Fibroblast of upper back skin (primary cell): ENCODE data around the gene CAPN10.

Source experiments
- DNase-seq: peaks from one replicate; pipeline ENCODE4 v3.0.0-alpha.2; 2013

Gene CAPN10

GRCh38 chr2:240590681-240591111, 4.2 kb downstream of the CAPN10 start:
- no peak for DNase-seq

DNA sequence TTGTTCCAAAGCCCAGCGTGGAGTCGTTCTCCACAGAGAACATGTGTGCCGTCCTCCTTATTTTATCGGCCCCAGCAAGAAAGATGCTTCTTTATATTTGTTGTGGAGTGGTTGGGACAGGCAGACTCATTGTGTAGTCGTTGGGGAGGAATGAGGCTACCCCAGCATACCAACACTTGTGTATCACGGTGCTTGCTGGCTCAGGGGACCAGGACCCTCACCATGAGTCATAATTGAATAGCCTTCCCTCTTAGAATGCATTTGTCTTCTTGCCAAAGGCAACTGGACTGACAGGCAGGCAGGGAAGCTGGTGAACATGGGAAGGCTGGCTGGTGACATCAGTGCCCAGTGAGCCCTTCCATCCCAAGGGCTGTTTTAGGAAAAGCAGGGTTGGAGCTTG, 4.7 kb downstream of the CAPN10 start:
- peak; percentile 43 for DNase-seq

GRCh38 chr2:240591784-240592183, 5.2 kb downstream of the CAPN10 start:
- DNase-seq = no peak

- DNase-seq = no peak
Measured at GRCh38 chr2:240593026-240593702, 6.6 kb downstream of the CAPN10 start.

GRCh38 chr2:240593703-240594451, 7.3 kb downstream of the CAPN10 start:
- no peak for DNase-seq

DNA sequence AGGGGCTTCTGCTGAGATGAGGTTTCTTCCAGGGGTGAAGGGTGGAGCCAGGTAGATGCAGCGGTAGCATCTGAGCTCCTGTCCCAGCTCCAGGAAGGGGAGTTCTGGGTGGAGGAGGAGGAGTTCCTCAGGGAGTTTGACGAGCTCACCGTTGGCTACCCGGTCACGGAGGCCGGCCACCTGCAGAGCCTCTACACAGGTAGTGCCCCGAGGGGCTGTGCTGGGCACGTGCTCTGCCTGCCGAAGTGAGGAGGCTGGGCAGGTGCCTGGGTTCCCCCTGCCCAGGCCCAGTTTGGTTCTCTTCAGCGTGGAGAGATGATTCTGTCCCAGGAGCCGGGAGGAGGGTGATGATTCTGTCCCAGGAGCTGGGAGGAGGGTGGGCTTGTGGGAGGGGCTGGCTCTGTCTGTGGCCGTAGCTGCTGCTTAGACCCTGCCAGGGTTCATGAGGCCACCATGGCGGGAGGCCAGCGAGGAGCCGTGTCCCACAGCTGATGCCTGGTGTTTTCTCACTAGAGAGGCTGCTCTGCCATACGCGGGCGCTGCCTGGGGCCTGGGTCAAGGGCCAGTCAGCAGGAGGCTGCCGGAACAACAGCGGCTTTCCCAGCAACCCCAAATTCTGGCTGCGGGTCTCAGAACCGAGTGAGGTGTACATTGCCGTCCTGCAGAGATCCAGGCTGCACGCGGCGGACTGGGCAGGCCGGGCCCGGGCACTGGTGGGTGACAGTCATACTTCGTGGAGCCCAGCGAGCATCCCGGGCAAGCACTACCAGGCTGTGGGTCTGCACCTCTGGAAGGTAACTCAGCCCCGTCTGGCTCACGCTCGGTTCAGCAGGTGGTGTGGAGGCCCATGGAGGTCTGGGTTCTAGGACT, 8.2 kb downstream of the CAPN10 start:
- DNase-seq = no peak

DNA sequence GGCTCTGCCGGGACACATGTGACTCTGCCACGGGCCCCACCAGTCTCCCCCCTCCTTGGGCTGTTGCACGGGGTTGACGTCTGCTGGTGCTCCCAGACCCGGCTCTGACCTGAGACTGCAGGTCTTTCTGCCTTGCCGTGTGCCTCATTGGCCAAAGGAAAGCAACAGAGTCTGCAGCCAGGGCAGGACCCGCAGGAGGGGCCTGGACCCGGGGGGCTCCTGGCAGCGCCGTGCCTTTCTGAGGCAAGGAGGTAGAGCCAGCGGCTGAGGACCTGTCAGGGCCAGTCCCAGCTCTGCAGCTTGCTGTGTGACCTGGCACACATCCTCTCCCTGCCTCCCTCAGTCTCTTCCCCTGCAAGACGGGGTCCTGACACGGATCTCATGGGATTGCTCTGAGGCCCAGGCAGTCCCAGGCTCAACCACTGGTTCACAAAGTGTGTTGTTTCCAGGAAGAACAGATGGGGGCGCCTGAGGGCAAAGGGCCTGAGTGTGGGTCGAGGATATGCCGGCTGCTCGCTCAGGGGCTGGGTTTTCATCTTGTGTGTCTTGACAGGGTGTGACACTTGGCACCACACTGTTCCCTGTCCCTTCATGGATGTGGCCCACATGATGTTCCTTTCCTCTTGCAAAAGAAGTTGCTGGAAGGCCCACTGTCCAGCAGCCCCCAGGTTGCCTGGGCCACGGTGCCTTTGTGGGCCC, 9.0 kb downstream of the CAPN10 start:
- DNase-seq = no peak

- no peak for DNase-seq
Measured at GRCh38 chr2:240596080-240596460, 9.5 kb downstream of the CAPN10 start.

- DNase-seq = no peak
Measured at GRCh38 chr2:240596491-240596931, 10.0 kb downstream of the CAPN10 start.

GRCh38 chr2:240597054-240597418, 10.5 kb downstream of the CAPN10 start:
- no peak for DNase-seq

DNA sequence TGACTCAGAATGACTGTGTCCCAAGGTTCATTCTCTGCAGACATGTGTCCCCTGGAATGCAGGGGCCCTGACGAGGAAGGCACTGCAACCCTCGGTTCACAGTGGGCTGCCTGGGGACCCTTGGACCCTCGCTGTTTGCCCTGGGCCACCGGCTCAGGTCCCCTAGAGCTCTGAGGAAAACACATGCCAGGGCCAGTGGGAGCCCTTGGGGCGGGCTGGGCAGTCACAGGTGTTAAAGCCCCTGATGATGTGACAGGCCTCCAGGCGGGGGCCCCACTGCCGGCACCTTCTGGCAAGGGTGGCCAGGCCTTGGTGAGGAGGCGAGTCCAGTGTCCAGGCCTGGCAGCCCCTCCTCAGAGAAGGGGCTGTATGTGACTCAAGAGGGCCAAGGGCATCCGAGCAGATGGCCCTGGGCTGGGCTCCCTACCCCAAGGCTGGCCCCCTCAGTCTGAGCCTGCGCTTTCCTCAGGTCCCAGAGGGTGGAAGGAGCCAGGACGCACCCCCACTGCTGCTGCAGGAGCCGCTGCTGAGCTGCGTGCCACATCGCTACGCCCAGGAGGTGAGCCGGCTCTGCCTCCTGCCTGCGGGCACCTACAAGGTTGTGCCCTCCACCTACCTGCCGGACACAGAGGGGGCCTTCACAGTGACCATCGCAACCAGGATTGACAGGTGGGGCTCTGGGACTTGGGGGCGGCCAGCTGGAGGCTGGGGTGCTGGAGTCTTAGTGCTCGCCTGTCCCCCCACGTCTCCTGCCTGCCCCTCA, 11.1 kb downstream of the CAPN10 start:
- no peak for DNase-seq

GRCh38 chr2:240598311-240598911, 11.9 kb downstream of the CAPN10 start:
- no peak for DNase-seq

DNA sequence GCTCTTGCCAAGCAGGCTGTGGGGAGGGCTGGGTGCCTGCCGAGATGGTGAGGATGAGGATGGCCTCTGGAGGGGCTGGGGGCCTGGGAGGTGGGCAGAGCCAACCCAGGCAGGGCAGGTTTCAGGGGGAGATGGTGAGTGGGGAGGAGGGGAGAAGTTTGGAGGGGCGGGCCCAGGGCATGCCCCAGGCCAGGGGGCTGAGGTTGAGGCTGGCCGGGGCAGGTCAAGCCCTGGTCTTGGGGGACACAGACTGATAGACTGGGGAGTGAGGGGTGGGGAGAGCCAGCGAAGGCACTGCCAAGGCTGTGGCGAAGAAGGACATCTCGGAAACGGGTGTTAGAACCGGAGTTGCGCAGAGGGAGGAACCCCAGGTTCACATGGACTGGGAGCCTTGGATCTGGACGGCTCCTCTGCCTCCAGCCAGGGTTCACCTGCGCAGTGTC, 12.6 kb downstream of the CAPN10 start:
- DNase-seq = no peak

- no peak for DNase-seq
Measured at GRCh38 chr2:240600451-240600961, 14.0 kb downstream of the CAPN10 start.

DNA sequence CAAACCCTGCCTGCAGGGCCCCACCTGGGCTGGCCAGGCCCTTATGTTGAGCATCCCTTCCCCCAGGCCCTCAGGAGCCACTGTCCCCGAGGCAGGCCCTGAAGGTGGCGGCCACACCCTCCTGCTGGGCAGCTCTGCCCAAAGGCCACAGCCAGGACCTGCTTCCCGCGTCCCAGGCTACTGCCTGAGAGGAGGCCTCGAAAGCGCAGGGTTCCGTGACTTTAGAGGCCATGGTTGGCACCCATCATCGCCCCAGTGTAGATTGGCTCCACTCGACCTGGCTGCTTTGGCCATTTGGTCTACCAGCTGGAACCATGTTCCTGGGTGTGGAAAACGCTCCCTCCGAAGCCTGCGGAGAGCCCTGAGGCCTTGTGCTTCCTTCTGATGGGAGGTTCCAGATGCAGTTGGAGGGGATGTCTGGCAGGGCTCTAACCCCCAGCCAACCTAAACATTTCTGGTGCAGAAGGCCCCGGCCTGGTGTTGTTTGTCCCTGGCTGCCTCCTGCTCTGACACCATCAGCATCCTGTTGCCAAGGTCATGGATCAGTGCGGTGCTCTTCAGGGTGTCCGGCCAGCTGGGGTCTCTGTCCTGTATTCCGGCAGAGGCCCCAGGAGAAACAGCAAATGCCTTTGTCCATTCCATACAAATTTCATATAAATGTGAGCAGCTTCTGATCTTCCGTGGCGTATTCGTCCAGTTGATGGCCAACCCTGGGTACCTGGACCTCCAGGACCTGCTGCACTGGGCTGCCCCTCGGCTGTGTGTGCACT, 14.7 kb downstream of the CAPN10 start:
- no peak for DNase-seq

GRCh38 chr2:240601831-240602160, 15.3 kb downstream of the CAPN10 start:
- DNase-seq = no peak

DNA sequence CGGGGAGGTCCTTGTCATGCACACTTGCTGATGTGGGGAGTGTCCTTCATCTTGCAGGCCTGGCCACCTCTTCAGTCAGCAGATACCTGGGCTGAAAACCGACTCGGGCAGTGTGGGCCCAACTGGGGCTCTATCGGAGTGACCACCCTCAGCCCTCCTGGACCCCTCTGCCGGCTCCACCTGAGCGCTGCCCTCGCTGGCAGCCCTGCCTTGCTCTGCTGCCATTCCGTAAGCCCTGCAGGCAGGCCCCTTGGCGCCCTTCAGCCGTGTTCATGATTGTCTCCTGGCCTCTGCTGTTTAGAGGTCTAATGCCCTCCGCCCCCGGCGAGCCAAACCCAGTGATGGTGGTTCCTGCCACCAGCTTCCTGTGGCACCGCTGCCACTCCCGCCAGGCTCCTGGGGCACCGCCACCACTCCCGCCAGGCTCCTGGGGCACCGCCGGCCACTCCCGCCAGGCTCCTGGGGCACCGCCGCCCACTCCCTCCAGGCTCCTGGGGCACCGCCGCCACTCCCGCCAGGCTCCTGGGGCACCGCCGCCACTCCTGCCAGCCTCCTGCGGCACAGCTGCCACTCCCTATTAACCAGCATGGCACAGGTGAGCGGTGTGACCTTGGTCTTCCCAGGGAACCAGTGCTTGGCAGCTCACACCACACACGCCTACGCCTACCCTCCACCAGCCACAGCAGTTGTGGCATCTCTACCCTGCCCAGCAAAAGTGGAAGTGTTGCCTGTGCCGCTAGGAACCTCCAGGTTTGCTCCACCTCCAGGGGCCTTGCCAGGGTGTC, 15.9 kb downstream of the CAPN10 start:
- DNase-seq = no peak

GRCh38 chr2:240603081-240603835, 16.7 kb downstream of the CAPN10 start:
- no peak for DNase-seq

GRCh38 chr2:240603846-240604245, 17.3 kb downstream of the CAPN10 start:
- no peak for DNase-seq
